A549 (cell line): ENCODE data around the gene ZBED1.
"Not testable (repeated sequence)": the region's sequence is repeated elsewhere in the genome, so short reads cannot be mapped to it uniquely, and the experiment has no call there.

ENCODE experiments used
- ESRRA ChIP-seq: fragments of 150-350 bp; IDR thresholded peaks from 2 replicates; pipeline ENCODE4 v1.6.1; 2014; ENCODE audit warnings: mild to moderate bottlenecking, low read length, borderline replicate concordance
- HEYL ChIP-seq: fragments of 250-450 bp; sonication (Bioruptor Pico); IDR thresholded peaks from 2 replicates; pipeline ENCODE4 v1.8.0; 2021; ENCODE audit warnings: mild to moderate bottlenecking, moderate library complexity
- KDM1A ChIP-seq: fragments of 200-600 bp; sonication (generic); IDR thresholded peaks from 2 replicates; pipeline ENCODE4 v1.6.1; 2016; ENCODE audit warnings: low read depth, mild to moderate bottlenecking
- NFE2L2 ChIP-seq: fragments of 150-350 bp; conservative IDR thresholded peaks from 2 replicates; pipeline ENCODE4 v1.6.1; 2014; ENCODE audit warnings: low read length
- POLR2A ChIP-seq: IDR thresholded peaks from 2 replicates; pipeline ENCODE4 v1.6.1; 2012; ENCODE audit warnings: mild to moderate bottlenecking, low read length
- RCOR1 ChIP-seq: fragments of 150-350 bp; IDR thresholded peaks from 2 replicates; pipeline ENCODE4 v1.6.1; 2014; ENCODE audit warnings: antibody characterized with exemption, low read length, low read depth
- SREBF2 ChIP-seq: fragments of 450-650 bp; IDR thresholded peaks from 2 replicates; pipeline ENCODE4 v1.6.1; 2014; ENCODE audit warnings: mild to moderate bottlenecking, moderate library complexity
- ZFP36 ChIP-seq: fragments of 450-650 bp; IDR thresholded peaks from 2 replicates; pipeline ENCODE4 v1.6.1; 2014; ENCODE audit warnings: borderline replicate concordance; ENCODE audit not compliant: partially characterized antibody
- TF ChIP-seq, protein P1 (sequence below): fragments of 200-600 bp; sonication (generic); IDR thresholded peaks from 2 replicates; pipeline ENCODE4 v1.6.1; 2016; ENCODE audit warnings: antibody characterized with exemption, mild to moderate bottlenecking, moderate library complexity
- TF ChIP-seq, protein P2 (sequence below): IDR thresholded peaks from 2 replicates; pipeline ENCODE4 v1.6.1; 2012
- TF ChIP-seq, protein P3 (sequence below): fragments of >200 bp; sonication (Bioruptor Twin); formaldehyde crosslinking; IDR thresholded peaks from 3 replicates; pipeline ENCODE4 v1.5.1; 2016
- TF ChIP-seq, protein P4 (sequence below): IDR thresholded peaks from 2 replicates; pipeline ENCODE4 v1.6.1; 2012

DNA sequence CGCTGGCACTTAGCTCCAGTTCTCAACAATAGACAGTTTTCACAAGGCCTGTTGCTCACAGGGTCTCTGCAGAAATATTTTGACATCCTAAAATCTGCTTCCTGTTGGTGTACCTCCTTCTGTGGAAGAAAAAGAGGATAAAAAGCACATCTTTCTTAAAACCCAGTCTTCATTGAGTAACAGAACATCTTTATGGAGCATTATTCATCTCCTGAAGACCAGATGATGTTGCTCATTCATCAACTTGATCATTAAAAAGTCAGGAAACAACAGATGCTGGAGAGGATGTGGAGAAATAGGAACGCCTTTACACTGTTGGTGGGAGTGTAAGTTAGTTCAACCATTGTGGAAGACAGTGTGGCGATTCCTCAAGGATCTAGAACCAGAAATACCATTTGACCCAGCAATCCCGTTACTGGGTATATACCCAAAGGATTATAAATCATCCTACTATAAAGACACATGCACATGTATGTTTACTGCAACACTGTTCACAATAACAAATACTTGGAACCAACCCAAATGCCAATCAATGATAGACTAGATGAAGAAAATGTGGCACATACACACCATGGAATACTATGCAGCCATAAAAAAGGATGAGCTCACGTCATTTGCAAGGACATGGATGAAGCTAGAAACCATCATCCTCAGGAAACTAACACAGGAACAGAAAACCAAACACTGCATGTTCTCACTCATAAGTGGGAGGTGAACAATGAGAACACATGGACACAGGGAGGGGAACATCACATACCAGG lies 33.7 kb upstream of the ZBED1 start:
- TF ChIP-seq POLR2A; SREBF2; RCOR1; HEYL (CRISPR knock-in tag); NFE2L2; ESRRA; KDM1A; ZFP36: not testable (repeated sequence)
- TF ChIP-seq, protein P1, sequence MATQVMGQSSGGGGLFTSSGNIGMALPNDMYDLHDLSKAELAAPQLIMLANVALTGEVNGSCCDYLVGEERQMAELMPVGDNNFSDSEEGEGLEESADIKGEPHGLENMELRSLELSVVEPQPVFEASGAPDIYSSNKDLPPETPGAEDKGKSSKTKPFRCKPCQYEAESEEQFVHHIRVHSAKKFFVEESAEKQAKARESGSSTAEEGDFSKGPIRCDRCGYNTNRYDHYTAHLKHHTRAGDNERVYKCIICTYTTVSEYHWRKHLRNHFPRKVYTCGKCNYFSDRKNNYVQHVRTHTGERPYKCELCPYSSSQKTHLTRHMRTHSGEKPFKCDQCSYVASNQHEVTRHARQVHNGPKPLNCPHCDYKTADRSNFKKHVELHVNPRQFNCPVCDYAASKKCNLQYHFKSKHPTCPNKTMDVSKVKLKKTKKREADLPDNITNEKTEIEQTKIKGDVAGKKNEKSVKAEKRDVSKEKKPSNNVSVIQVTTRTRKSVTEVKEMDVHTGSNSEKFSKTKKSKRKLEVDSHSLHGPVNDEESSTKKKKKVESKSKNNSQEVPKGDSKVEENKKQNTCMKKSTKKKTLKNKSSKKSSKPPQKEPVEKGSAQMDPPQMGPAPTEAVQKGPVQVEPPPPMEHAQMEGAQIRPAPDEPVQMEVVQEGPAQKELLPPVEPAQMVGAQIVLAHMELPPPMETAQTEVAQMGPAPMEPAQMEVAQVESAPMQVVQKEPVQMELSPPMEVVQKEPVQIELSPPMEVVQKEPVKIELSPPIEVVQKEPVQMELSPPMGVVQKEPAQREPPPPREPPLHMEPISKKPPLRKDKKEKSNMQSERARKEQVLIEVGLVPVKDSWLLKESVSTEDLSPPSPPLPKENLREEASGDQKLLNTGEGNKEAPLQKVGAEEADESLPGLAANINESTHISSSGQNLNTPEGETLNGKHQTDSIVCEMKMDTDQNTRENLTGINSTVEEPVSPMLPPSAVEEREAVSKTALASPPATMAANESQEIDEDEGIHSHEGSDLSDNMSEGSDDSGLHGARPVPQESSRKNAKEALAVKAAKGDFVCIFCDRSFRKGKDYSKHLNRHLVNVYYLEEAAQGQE, result not testable (repeated sequence)
- TF ChIP-seq, protein P2, sequence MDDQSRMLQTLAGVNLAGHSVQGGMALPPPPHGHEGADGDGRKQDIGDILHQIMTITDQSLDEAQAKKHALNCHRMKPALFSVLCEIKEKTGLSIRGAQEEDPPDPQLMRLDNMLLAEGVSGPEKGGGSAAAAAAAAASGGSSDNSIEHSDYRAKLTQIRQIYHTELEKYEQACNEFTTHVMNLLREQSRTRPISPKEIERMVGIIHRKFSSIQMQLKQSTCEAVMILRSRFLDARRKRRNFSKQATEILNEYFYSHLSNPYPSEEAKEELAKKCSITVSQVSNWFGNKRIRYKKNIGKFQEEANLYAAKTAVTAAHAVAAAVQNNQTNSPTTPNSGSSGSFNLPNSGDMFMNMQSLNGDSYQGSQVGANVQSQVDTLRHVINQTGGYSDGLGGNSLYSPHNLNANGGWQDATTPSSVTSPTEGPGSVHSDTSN, result not testable (repeated sequence)
- TF ChIP-seq, protein P3, sequence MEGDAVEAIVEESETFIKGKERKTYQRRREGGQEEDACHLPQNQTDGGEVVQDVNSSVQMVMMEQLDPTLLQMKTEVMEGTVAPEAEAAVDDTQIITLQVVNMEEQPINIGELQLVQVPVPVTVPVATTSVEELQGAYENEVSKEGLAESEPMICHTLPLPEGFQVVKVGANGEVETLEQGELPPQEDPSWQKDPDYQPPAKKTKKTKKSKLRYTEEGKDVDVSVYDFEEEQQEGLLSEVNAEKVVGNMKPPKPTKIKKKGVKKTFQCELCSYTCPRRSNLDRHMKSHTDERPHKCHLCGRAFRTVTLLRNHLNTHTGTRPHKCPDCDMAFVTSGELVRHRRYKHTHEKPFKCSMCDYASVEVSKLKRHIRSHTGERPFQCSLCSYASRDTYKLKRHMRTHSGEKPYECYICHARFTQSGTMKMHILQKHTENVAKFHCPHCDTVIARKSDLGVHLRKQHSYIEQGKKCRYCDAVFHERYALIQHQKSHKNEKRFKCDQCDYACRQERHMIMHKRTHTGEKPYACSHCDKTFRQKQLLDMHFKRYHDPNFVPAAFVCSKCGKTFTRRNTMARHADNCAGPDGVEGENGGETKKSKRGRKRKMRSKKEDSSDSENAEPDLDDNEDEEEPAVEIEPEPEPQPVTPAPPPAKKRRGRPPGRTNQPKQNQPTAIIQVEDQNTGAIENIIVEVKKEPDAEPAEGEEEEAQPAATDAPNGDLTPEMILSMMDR, result not testable (repeated sequence)
- TF ChIP-seq, protein P4, sequence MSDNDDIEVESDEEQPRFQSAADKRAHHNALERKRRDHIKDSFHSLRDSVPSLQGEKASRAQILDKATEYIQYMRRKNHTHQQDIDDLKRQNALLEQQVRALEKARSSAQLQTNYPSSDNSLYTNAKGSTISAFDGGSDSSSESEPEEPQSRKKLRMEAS, result not testable (repeated sequence)
